Endodermal cell (in vitro differentiated cells): ENCODE results near the gene LYZL1. TPM values are rescaled to one million over a fixed set of nuclear protein-coding genes. Genes with fewer than 3 reads are reported as not detected.

ENCODE experiments used
- DNase-seq: peaks from one replicate; pipeline ENCODE4 v3.0.0-alpha.2; 2017
- H3K27ac ChIP-seq: 2 replicates; pipeline ENCODE4 v1.5.1; 2013; ENCODE audit warnings: mild to moderate bottlenecking, low read depth, low read length, moderate library complexity
- H3K27me3 ChIP-seq: 2 replicates; pipeline ENCODE4 v1.6.1; 2013; ENCODE audit warnings: mild to moderate bottlenecking, low read length, moderate library complexity; ENCODE audit not compliant: insufficient read depth, control insufficient read depth, poor library complexity, severe bottlenecking
- H3K36me3 ChIP-seq: 2 replicates; pipeline ENCODE4 v1.7.0; 2013; ENCODE audit warnings: mild to moderate bottlenecking, low read length, moderate library complexity; ENCODE audit not compliant: control insufficient read depth, insufficient read depth
- H3K4me1 ChIP-seq: one replicate; pipeline ENCODE4 v1.7.0; 2013; ENCODE audit warnings: low read length; ENCODE audit not compliant: control insufficient read depth, insufficient read depth
- H3K4me3 ChIP-seq: 2 replicates; pipeline ENCODE4 v1.5.1; 2013; ENCODE audit warnings: mild to moderate bottlenecking, low read length, moderate library complexity
- H3K9ac ChIP-seq: 2 replicates; pipeline ENCODE4 v1.6.1; 2013; ENCODE audit warnings: mild to moderate bottlenecking, low read length, moderate library complexity; ENCODE audit not compliant: poor library complexity, severe bottlenecking; ENCODE audit errors: extremely low read depth
- H3K9me3 ChIP-seq: 2 replicates; pipeline ENCODE4 v1.6.1; 2013; ENCODE audit warnings: mild to moderate bottlenecking, low read length, moderate library complexity; ENCODE audit not compliant: control insufficient read depth
- H3K27ac Mint-ChIP-seq: 2 replicates; pipeline ENCODE4 v1.8.0; 2020; ENCODE audit warnings: mixed read lengths
- H3K27me3 Mint-ChIP-seq: 2 replicates; pipeline ENCODE4 v1.8.0; 2021; ENCODE audit warnings: mild to moderate bottlenecking, mixed read lengths; ENCODE audit not compliant: insufficient read depth
- H3K36me3 Mint-ChIP-seq: 2 replicates; pipeline ENCODE4 v1.8.0; 2020; ENCODE audit warnings: low read depth, mixed read lengths
- H3K4me1 Mint-ChIP-seq: 2 replicates; pipeline ENCODE4 v1.8.0; 2020; ENCODE audit warnings: mixed read lengths
- H3K4me3 Mint-ChIP-seq: 2 replicates; pipeline ENCODE4 v1.8.0; 2020; ENCODE audit warnings: mild to moderate bottlenecking, moderate library complexity, mixed read lengths
- H3K9me3 Mint-ChIP-seq: 2 replicates; pipeline ENCODE4 v1.8.0; 2020; ENCODE audit warnings: mild to moderate bottlenecking, mixed read lengths
- CTCF ChIP-seq: fragments of 200-600 bp; sonication (generic); conservative IDR thresholded peaks from 2 replicates; pipeline ENCODE4 v1.5.0; 2021; ENCODE audit warnings: antibody characterized with exemption, mild to moderate bottlenecking
- WGBS, 2 experiments: methylation state at CpG; one replicate each; pipeline versions ENCODE4 v1.1.5 to v1.1.7; 2013; ENCODE audit warnings: missing lambda C conversion rate in 2 of 2, mixed read lengths in 1 of 2; ENCODE audit not compliant: insufficient coverage in 1 of 2, insufficient read length in 1 of 2; 5-methylcytosine and 5-hydroxymethylcytosine counted together
- total RNA-seq, 2 donors: library from RNA; stranded (reverse); fragmentation: NEBNext Ultra II Directional in 1 of 2; extraction: Animal tissue kit (Norgen Biotek cat#: 25700) in 1 of 2; gene quantifications; 2 replicates in 1 of 2; 3 replicates in 1 of 2; pipeline ENCODE4 v1.2.1, GENCODE V29; 2021

The LYZL1 gene
- total RNA-seq, 2 donors from 2014 or later: not detected

GRCh38 chr10:29277296-29277695, 11.6 kb upstream of the LYZL1 start:
- no peaks in the 10 kb centered on the region for H3K27me3 Mint-ChIP-seq
- WGBS, 2 experiments: 92 to 96% methylated on average over 3 to 4 of the region's 4 CpGs

GRCh38 chr10:29279779-29280487, 8.9 kb upstream of the LYZL1 start:
- no peaks in the 10 kb centered on the region for H3K27me3 Mint-ChIP-seq
- H3K4me1 ChIP-seq: no peaks in the 10 kb centered on the region
- H3K36me3 Mint-ChIP-seq: no peaks in the 10 kb centered on the region
- H3K36me3 ChIP-seq: no peaks in the 10 kb centered on the region
- DNase-seq: no peak
- no peaks in the 10 kb centered on the region for H3K9me3 Mint-ChIP-seq
- no peak overlapping the region for H3K27ac Mint-ChIP-seq
- H3K27me3 ChIP-seq: no peaks in the 10 kb centered on the region
- no peak overlapping the region for H3K4me3 ChIP-seq
- no peaks in the 10 kb centered on the region for H3K4me1 Mint-ChIP-seq
- no peak for TF ChIP-seq CTCF
- H3K27ac ChIP-seq: no peak overlapping the region
- H3K4me3 Mint-ChIP-seq: no peak overlapping the region
- no peaks in the 10 kb centered on the region for H3K9me3 ChIP-seq
- H3K9ac ChIP-seq: no peak overlapping the region
- 93 to 94% methylated on average over 7 to 12 of the region's 12 CpGs for WGBS, 2 experiments

More at GRCh38 chr10:29277296-29277695, 11.6 kb upstream of the LYZL1 start:
- DNase-seq: peak; percentile 53
- H3K9me3 ChIP-seq: no peaks in the 10 kb centered on the region
- TF ChIP-seq CTCF: no peak
- Mint-ChIP-seq H3K9me3 (no peaks in the 10 kb centered on the region), H3K27ac (no peak overlapping the region), H3K4me3 (no peak overlapping the region), H3K36me3 (no peaks in the 10 kb centered on the region), H3K4me1 (peaks cover 4% of the 10 kb centered on the region)
- H3K4me3 ChIP-seq: no peak overlapping the region
- H3K36me3 ChIP-seq: no peaks in the 10 kb centered on the region
- no peak overlapping the region for H3K27ac ChIP-seq
- H3K27me3 ChIP-seq: no peaks in the 10 kb centered on the region
- H3K9ac ChIP-seq: no peak overlapping the region
- H3K4me1 ChIP-seq: no peaks in the 10 kb centered on the region

GRCh38 chr10:29280488-29280840, 8.4 kb upstream of the LYZL1 start:
- Histone ChIP-seq H3K4me1 (no peaks in the 10 kb centered on the region), H3K27me3 (no peaks in the 10 kb centered on the region), H3K9me3 (no peaks in the 10 kb centered on the region), H3K9ac (no peak overlapping the region), H3K4me3 (no peak overlapping the region), H3K27ac (no peak overlapping the region), H3K36me3 (no peaks in the 10 kb centered on the region)
- H3K36me3 Mint-ChIP-seq: no peaks in the 10 kb centered on the region
- no peaks in the 10 kb centered on the region for H3K9me3 Mint-ChIP-seq
- no peaks in the 10 kb centered on the region for H3K27me3 Mint-ChIP-seq
- no peaks in the 10 kb centered on the region for H3K4me1 Mint-ChIP-seq
- 97 to 100% methylated on average over 1 to 3 of the region's 3 CpGs for WGBS, 2 experiments
- no peak overlapping the region for H3K4me3 Mint-ChIP-seq
- no peak overlapping the region for H3K27ac Mint-ChIP-seq
- TF ChIP-seq CTCF: no peak
- no peak for DNase-seq
